Vagina (tissue), 2 donors: ENCODE measurements around the gene IQGAP2. TPM values are rescaled to one million over a fixed set of nuclear protein-coding genes. Genes with fewer than 3 reads are reported as not detected.

Experiments used
- DNase-seq, 2 donors: peaks; one replicate each; pipeline ENCODE4 v3.0.0-alpha.2; 2017; ENCODE audit errors: extremely low spot score in 2 of 2
- H3K27ac ChIP-seq: fragments of 200-600 bp; sonication (generic); one replicate; pipeline ENCODE4 v1.5.1; 2019
- H3K27me3 ChIP-seq: fragments of 200-600 bp; sonication (generic); one replicate; pipeline ENCODE4 v1.5.1; 2019
- H3K36me3 ChIP-seq, 2 donors: fragments of 200-600 bp; sonication (generic); one replicate each; pipeline ENCODE4 v1.5.1; 2017 to 2019
- H3K4me1 ChIP-seq: fragments of 200-600 bp; sonication (generic); one replicate; pipeline ENCODE4 v1.5.1; 2019
- H3K4me3 ChIP-seq, 2 donors: fragments of 200-600 bp; sonication (generic); 1 replicate in 1 of 2; 2 replicates in 1 of 2; pipeline ENCODE4 v1.5.1; 2016 to 2019
- H3K9me3 ChIP-seq: fragments of 200-600 bp; sonication (generic); one replicate; pipeline ENCODE4 v1.5.1; 2019
- CTCF ChIP-seq, 3 experiments: fragments of 450-650 bp in 2 of 3; fragments of 200-600 bp in 1 of 3; sonication (generic) in 1 of 3; IDR thresholded peaks; one replicate each; pipeline ENCODE4 v1.5.1; 2017 to 2019; ENCODE audit warnings: antibody characterized with exemption in 3 of 3, mild to moderate bottlenecking in 2 of 3, moderate library complexity in 2 of 3
- POLR2A ChIP-seq, 2 donors: fragments of 450-650 bp; IDR thresholded peaks; one replicate each; pipeline ENCODE4 v1.6.1; 2017; ENCODE audit warnings: antibody characterized with exemption in 2 of 2, mild to moderate bottlenecking in 2 of 2, moderate library complexity in 2 of 2
- POLR2AphosphoS5 ChIP-seq, 2 donors: sonication (generic); formaldehyde crosslinking; IDR thresholded peaks; one replicate each; pipeline ENCODE4 v1.9.0; 2017; ENCODE audit warnings: antibody characterized with exemption in 2 of 2, mild to moderate bottlenecking in 2 of 2, low read depth in 1 of 2; ENCODE audit not compliant: insufficient read depth in 1 of 2
- intact Hi-C: fragments of 100-400 bp; cut with DNase I; formaldehyde crosslinking; loops from one replicate; pipeline ENCODE4 v1.15.1; 2023
- total RNA-seq: library from RNA; depleted of rRNA; stranded (reverse); fragments of >200 nt; gene quantifications from one replicate; pipeline ENCODE4 v1.2.3, GENCODE V29; 2016

The IQGAP2 gene
- total RNA-seq, 1 donor from 2014 or later, result 8.6 TPM

DNA sequence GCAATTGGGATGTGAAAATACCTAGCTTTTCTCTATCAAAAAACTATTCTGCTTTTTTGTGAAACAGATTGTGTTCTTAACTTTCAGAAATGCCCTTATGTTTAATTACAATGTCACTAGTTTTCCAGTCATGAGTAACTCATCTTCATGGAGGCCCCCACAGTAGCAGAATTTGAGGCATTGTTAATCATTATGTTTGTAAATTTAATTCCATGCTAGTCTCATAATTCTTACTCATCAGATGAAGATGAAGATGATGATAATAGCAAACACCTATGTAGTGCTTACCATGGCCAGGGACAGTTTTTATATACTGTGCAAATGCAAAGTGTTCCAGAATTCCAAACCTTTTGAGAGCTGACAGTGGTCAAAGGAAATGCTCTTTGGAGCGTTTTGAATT lies 285.1 kb downstream of the IQGAP2 start:
- DNase-seq, result no peak
- no peak overlapping the region for H3K4me3 ChIP-seq
- no peak overlapping the region for H3K27ac ChIP-seq
- TF ChIP-seq CTCF (IDR thresholded peaks at IDR 0.05), result no peak
- no peak for TF ChIP-seq POLR2AphosphoS5 (IDR thresholded peaks at IDR 0.05; ENCODE audit: insufficient read depth in 1 of 2, low read depth in 1 of 2)
- no peak for TF ChIP-seq POLR2A (IDR thresholded peaks at IDR 0.05)
- no peaks in the 10 kb centered on the region for H3K36me3 ChIP-seq
- H3K4me1 ChIP-seq, result no peaks in the 10 kb centered on the region
- H3K27me3 ChIP-seq, result no peaks in the 10 kb centered on the region
- intact Hi-C loops, result no loop called here
- no peaks in the 10 kb centered on the region for H3K9me3 ChIP-seq

DNA sequence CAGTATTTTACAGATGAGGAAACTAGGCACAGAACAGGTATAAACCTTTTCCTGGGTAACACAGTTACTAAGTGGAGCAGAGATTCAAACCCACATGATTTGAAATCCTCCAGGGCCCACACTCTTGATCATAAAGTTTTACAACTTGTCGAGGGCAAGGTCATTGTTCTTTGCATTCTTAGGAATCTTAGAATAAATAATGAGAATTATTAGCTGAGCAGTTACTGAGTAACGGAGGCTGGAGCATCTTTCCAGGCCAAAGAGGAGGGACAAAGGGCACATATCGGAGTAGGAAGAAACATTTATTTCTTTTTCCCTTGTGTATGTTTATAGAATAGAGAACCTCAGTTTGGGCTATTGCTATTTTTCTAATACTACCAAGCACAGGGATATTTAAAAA lies 285.8 kb downstream of the IQGAP2 start:
- H3K4me1 ChIP-seq, result no peaks in the 10 kb centered on the region
- TF ChIP-seq POLR2A (IDR thresholded peaks at IDR 0.05) (no peak), POLR2AphosphoS5 (IDR thresholded peaks at IDR 0.05; ENCODE audit: insufficient read depth in 1 of 2, low read depth in 1 of 2) (no peak), CTCF (IDR thresholded peaks at IDR 0.05) (no peak)
- H3K36me3 ChIP-seq, result no peaks in the 10 kb centered on the region
- intact Hi-C loops, result no loop called here
- no peak overlapping the region for H3K4me3 ChIP-seq
- no peaks in the 10 kb centered on the region for H3K9me3 ChIP-seq
- H3K27me3 ChIP-seq, result no peaks in the 10 kb centered on the region
- no peak for DNase-seq
- no peak overlapping the region for H3K27ac ChIP-seq

- Histone ChIP-seq H3K27me3 (no peaks in the 10 kb centered on the region), H3K4me1 (no peaks in the 10 kb centered on the region), H3K9me3 (no peaks in the 10 kb centered on the region), H3K4me3 (no peak overlapping the region), H3K27ac (no peak overlapping the region), H3K36me3 (no peaks in the 10 kb centered on the region)
- intact Hi-C loops, result no loop called here
- TF ChIP-seq POLR2A (IDR thresholded peaks at IDR 0.05) (no peak), POLR2AphosphoS5 (IDR thresholded peaks at IDR 0.05; ENCODE audit: insufficient read depth in 1 of 2, low read depth in 1 of 2) (no peak), CTCF (IDR thresholded peaks at IDR 0.05) (no peak)
- no peak for DNase-seq
Measured at GRCh38 chr5:76689321-76690036, 286.4 kb downstream of the IQGAP2 start.

DNA sequence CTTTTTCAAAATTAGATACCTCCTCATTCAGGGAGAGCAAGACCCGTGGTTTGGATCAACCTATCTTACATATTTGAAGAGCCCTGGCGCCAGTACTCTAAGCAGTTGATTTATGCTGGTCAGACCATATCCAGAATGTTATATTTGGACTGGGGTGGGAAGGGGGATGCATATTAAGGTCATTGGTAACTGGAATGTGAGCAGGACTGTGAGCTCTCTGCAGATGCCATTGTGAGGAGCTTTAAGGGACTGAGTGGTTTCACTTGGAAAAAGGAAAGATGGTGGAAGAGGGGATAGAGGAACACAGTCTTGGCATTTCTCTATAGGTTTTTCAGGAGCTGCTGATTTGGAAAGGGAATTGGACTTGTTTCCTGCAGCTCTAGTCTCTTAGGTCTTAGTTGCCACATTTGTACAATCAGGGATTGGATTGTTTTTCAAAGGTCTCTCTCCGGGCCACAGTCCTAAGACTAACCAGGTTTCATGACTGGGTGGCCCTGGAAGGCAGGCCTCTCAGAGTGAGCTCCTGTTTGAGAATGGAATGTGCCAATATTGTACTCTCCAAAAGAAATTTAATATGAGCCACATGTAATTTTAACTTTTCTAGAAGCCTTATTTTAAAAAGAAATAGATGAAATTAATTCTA lies 287.1 kb downstream of the IQGAP2 start:
- Histone ChIP-seq H3K27ac (no peak overlapping the region), H3K4me3 (no peak overlapping the region), H3K36me3 (no peaks in the 10 kb centered on the region), H3K4me1 (no peaks in the 10 kb centered on the region), H3K9me3 (no peaks in the 10 kb centered on the region), H3K27me3 (no peaks in the 10 kb centered on the region)
- no peak for DNase-seq
- intact Hi-C loops, result no loop called here
- TF ChIP-seq CTCF (IDR thresholded peaks at IDR 0.05) (no peak), POLR2A (IDR thresholded peaks at IDR 0.05) (no peak), POLR2AphosphoS5 (IDR thresholded peaks at IDR 0.05; ENCODE audit: insufficient read depth in 1 of 2, low read depth in 1 of 2) (no peak)
